Esophagus squamous epithelium (tissue), 4 donors: ENCODE results near the gene RINL.
A peak's percentile ranks its signal among the peaks of the same experiment; 100 is the strongest.

Source experiments
- CTCF ChIP-seq, 6 experiments: fragments of 450-650 bp in 4 of 6; fragments of 200-600 bp in 2 of 6; sonication (generic) in 2 of 6; IDR thresholded peaks; one replicate each; pipeline ENCODE4 v1.5.1; 2016 to 2019; ENCODE audit warnings: antibody characterized with exemption in 6 of 6, mild to moderate bottlenecking in 4 of 6, moderate library complexity in 4 of 6
- POLR2A ChIP-seq, 4 donors: fragments of 450-650 bp; IDR thresholded peaks; one replicate each; pipeline ENCODE4 v1.6.1; 2017; ENCODE audit warnings: antibody characterized with exemption in 4 of 4, mild to moderate bottlenecking in 4 of 4, moderate library complexity in 3 of 4

GRCh38 chr19:38917921-38918491 lies 39.9 kb upstream of the RINL start:
- TF ChIP-seq CTCF (IDR thresholded peaks at IDR 0.05) (peak in 1 of 6 experiments; percentile 5), POLR2A (IDR thresholded peaks at IDR 0.05) (no peak)
